Calu3 (cell line): ENCODE data around the gene RTL5. TPM values are rescaled to one million over a fixed set of nuclear protein-coding genes. Genes with fewer than 3 reads are reported as not detected.

ENCODE experiments used
- BruUV-seq: library from RNA; stranded (reverse); fragments of 400-500 nt; replicated peaks from 2 replicates; lab custom pipeline; 2021; lab: Mats Ljungman, UMichigan
- CTCF ChIA-PET: fragments of 300-600 bp; sonication (Branson Sonifier 250); formaldehyde crosslinking; loops from one replicate; lab custom pipeline; 2022; ENCODE audit warnings: antibody characterized with exemption; lab: Charles Lee
- DNase-seq: peaks from one replicate; pipeline ENCODE4 v3.0.0; 2022
- H3K27ac Mint-ChIP-seq: one replicate; pipeline ENCODE4 v1.8.0; 2022; ENCODE audit warnings: mixed read lengths; ENCODE audit not compliant: unreplicated experiment
- H3K27me3 Mint-ChIP-seq: one replicate; pipeline ENCODE4 v1.8.0; 2022; ENCODE audit warnings: mixed read lengths; ENCODE audit not compliant: unreplicated experiment
- H3K36me3 Mint-ChIP-seq: one replicate; pipeline ENCODE4 v1.8.0; 2022; ENCODE audit warnings: mild to moderate bottlenecking, moderate library complexity, mixed read lengths; ENCODE audit not compliant: insufficient read depth, unreplicated experiment
- H3K4me1 Mint-ChIP-seq: one replicate; pipeline ENCODE4 v1.8.0; 2022; ENCODE audit warnings: mild to moderate bottlenecking, low read depth, mixed read lengths; ENCODE audit not compliant: unreplicated experiment
- H3K4me3 Mint-ChIP-seq: one replicate; pipeline ENCODE4 v1.8.0; 2022; ENCODE audit warnings: mild to moderate bottlenecking, low read depth, moderate library complexity, mixed read lengths; ENCODE audit not compliant: unreplicated experiment
- H3K9me3 Mint-ChIP-seq: one replicate; pipeline ENCODE4 v1.8.0; 2022; ENCODE audit warnings: low read depth, mixed read lengths; ENCODE audit not compliant: unreplicated experiment
- intact Hi-C: fragments of 100-400 bp; cut with micrococcal nuclease; formaldehyde crosslinking; loops from one replicate; pipeline ENCODE4 v1.10.0; 2022; ENCODE audit not compliant: unreplicated experiment
- total RNA-seq: library from RNA; stranded (reverse); gene quantifications from 2 replicates; pipeline ENCODE4 v1.2.3, GENCODE V29; 2022
- TF ChIP-seq, protein P1 (sequence below): fragments of 200-600 bp; IDR thresholded peaks from one replicate; pipeline ENCODE4 v1.8.0; 2022; ENCODE audit warnings: antibody characterized with exemption; ENCODE audit not compliant: unreplicated experiment

The RTL5 gene
- total RNA-seq, 1 experiment from 2014 or later, result 0.07 TPM

DNA sequence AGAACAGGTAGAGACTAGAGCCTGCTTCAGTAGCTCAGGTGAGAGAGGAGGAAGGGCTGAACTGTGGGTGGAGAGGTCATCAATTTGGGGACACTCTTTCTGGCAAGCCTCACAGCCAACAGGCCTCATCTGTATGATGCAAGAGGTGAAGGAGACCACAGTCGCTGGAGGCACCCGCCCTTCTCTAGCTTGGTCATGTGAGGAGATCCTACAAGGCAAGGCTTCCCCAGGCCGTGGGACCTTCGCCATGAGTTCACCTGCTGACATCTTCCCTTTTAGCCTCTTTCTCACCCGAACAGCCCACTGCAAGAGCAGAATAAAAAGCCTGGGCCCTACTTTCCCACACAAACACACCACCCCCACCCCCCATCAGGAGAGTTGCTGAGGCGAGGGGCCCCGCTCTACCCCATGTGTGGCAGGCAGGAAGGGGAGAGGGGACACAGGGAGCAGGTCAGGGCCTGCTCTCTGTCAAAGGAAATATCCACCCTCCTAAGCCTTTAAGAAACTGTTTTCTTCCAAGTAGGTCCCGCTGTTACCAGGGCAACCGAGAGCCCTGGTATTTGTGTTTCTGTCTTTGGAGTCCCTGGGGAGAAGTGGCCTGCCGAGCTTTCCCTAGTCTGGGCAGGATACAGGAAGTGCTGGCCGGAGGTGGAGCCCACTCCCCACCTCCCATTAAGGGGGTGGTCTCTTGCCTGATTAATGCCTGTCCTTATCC, 8.1 kb downstream of the RTL5 start:
- BruUV-seq, result no TSS peak
- H3K9me3 Mint-ChIP-seq, result no peaks in the 10 kb centered on the region
- intact Hi-C loops, result no loop called here
- TF ChIP-seq, protein P1, sequence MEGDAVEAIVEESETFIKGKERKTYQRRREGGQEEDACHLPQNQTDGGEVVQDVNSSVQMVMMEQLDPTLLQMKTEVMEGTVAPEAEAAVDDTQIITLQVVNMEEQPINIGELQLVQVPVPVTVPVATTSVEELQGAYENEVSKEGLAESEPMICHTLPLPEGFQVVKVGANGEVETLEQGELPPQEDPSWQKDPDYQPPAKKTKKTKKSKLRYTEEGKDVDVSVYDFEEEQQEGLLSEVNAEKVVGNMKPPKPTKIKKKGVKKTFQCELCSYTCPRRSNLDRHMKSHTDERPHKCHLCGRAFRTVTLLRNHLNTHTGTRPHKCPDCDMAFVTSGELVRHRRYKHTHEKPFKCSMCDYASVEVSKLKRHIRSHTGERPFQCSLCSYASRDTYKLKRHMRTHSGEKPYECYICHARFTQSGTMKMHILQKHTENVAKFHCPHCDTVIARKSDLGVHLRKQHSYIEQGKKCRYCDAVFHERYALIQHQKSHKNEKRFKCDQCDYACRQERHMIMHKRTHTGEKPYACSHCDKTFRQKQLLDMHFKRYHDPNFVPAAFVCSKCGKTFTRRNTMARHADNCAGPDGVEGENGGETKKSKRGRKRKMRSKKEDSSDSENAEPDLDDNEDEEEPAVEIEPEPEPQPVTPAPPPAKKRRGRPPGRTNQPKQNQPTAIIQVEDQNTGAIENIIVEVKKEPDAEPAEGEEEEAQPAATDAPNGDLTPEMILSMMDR, result no peak
- H3K27ac Mint-ChIP-seq, result no peak overlapping the region
- H3K4me1 Mint-ChIP-seq, result no peaks in the 10 kb centered on the region
- CTCF ChIA-PET, result no interaction called here
- no peaks in the 10 kb centered on the region for H3K36me3 Mint-ChIP-seq
- H3K27me3 Mint-ChIP-seq, result peaks cover 48% of the 10 kb centered on the region
- DNase-seq, result no peak
- H3K4me3 Mint-ChIP-seq, result no peak overlapping the region

DNA sequence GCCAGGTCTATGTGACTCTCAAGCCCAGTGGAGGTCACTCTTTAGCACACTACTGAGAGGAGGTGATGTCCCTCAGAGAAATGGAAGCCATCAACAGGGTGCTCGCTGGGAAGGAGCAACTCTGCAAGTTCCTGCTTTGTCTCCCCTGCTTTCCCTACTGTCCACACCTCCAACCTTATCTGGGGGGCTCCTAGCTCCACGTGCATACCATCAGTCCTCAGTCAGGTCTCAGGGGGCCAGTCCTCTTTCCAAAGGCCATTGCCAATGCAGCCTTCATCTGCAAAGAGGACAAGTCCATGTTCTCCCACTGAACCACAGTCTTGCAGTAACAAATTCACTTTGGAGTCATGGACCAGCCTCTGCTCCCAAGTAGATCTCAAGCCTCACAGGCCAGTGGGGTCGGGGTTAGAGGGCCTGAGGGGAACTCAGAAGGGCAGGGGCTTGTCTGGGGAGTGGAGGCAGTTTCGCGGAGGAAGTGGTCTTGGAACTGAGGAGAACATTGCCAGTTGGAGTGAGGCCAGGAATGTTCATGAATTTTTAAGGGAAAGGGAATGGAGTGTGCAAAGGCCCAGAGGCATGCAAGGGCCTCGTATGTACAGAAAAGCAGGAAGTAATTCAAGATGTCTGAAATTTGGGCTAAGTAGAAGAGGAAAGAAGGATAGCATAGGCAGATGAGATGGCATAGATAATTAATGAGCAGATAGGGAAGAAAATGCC, 8.9 kb downstream of the RTL5 start:
- BruUV-seq, result no TSS peak
- intact Hi-C loops, result no loop called here
- Mint-ChIP-seq H3K27me3 (peaks cover 46% of the 10 kb centered on the region), H3K27ac (no peak overlapping the region), H3K36me3 (no peaks in the 10 kb centered on the region), H3K9me3 (no peaks in the 10 kb centered on the region), H3K4me1 (no peaks in the 10 kb centered on the region), H3K4me3 (no peak overlapping the region)
- CTCF ChIA-PET, result no interaction called here
- TF ChIP-seq, protein P1, result no peak
- DNase-seq, result no peak

DNA sequence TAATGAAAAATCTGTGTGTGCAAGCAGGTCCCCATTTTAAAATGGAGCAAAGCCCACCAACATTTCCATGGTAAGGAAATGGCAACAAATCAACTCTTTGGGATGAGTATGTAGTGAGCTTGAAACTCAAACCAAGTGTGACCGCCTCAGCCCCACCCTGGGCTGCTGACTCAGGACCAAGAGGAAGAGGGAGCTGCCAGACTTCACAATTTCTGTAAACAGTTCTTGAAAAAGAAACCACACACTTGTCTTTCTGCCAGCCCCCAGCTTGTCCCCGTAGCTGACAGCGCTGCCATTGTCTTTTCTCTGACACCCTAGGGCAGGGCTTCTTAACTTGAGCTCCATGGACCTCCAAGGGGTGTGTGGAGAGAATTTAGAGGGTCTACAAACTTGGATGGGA, 10.3 kb downstream of the RTL5 start:
- CTCF ChIA-PET, result no interaction called here
- intact Hi-C loops, result no loop called here
- DNase-seq, result no peak

DNA sequence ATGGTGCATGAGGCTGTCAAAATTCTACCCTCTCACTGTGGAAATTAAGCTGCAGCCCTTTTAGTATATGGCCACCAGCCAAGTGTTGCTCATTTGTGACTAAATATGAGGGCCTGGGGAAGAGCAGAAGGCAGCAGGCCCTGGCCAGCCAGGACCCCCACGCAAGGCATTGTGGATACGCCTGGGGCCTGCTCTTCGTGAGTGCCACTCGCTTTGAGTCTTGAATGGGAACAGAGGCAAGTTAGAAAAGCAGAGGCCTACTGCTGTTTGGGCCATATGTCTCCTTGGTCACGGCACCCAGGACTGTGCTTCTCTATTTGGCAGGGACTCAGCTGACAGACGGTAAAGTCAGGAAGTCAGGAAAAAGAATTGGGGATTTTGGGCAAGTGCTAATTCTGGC, 10.9 kb downstream of the RTL5 start:
- H3K27ac Mint-ChIP-seq, result no peak overlapping the region
- H3K27me3 Mint-ChIP-seq, result peaks cover 61% of the 10 kb centered on the region
- TF ChIP-seq, protein P1, result no peak
- CTCF ChIA-PET, result no interaction called here
- DNase-seq, result no peak
- no peaks in the 10 kb centered on the region for H3K4me1 Mint-ChIP-seq
- no TSS peak for BruUV-seq
- intact Hi-C loops, result no loop called here
- no peaks in the 10 kb centered on the region for H3K9me3 Mint-ChIP-seq
- H3K4me3 Mint-ChIP-seq, result no peak overlapping the region
- H3K36me3 Mint-ChIP-seq, result no peaks in the 10 kb centered on the region

More for the DNA sequence above, 10.3 kb downstream of the RTL5 start:
- TF ChIP-seq, protein P1, result no peak
- H3K4me1 Mint-ChIP-seq, result no peaks in the 10 kb centered on the region
- BruUV-seq, result no TSS peak
- H3K9me3 Mint-ChIP-seq, result no peaks in the 10 kb centered on the region
- no peak overlapping the region for H3K27ac Mint-ChIP-seq
- no peaks in the 10 kb centered on the region for H3K36me3 Mint-ChIP-seq
- H3K27me3 Mint-ChIP-seq, result peaks cover 60% of the 10 kb centered on the region
- H3K4me3 Mint-ChIP-seq, result no peak overlapping the region
